Natural killer cell treated with Interleukin-12 subunit alpha and Interleukin-12 subunit beta and Interleukin-15 and Interleukin-18, amount 100 ng/mL, for 72 hours (primary cell): ENCODE data around the gene LTV1. TPM values are rescaled to one million over a fixed set of nuclear protein-coding genes. Genes with fewer than 3 reads are reported as not detected.

Source experiments
- ATAC-seq, 2 donors: fragments of 150-1000 bp; cut with Tn5 transposase in 1 of 2; sonication (Bioruptor Pico), chemical (Tn5 transposase) in 1 of 2; 2 replicates each; pipeline ENCODE4 v1.10.0; 2021
- DNase-seq: peaks from one replicate; pipeline ENCODE4 v3.0.0; 2022; ENCODE audit warnings: low spot score
- H3K27ac Mint-ChIP-seq, 2 donors: 1 replicate in 1 of 2; 2 replicates in 1 of 2; pipeline ENCODE4 v1.8.0; 2022; ENCODE audit warnings: mixed read lengths in 2 of 2, mild to moderate bottlenecking in 1 of 2, moderate library complexity in 1 of 2
- H3K27me3 Mint-ChIP-seq, 2 donors: 1 replicate in 1 of 2; 2 replicates in 1 of 2; pipeline ENCODE4 v1.8.0; 2022; ENCODE audit warnings: mixed read lengths in 2 of 2
- H3K36me3 Mint-ChIP-seq: one replicate; pipeline ENCODE4 v1.8.0; 2022; ENCODE audit warnings: mixed read lengths
- H3K4me1 Mint-ChIP-seq, 2 donors: 1 replicate in 1 of 2; 2 replicates in 1 of 2; pipeline ENCODE4 v1.8.0; 2022; ENCODE audit warnings: low read depth in 2 of 2, mixed read lengths in 2 of 2, mild to moderate bottlenecking in 1 of 2
- H3K4me3 Mint-ChIP-seq: one replicate; pipeline ENCODE4 v1.8.0; 2022; ENCODE audit warnings: mixed read lengths
- H3K9me3 Mint-ChIP-seq: 2 replicates; pipeline ENCODE4 v1.8.0; 2022; ENCODE audit warnings: mixed read lengths
- total RNA-seq, 2 donors: library from RNA; stranded (reverse); gene quantifications; one replicate each; pipeline ENCODE4 v1.2.3, GENCODE V29; 2022

LTV1 gene
- total RNA-seq, 2 donors from 2014 or later: 33.3 to 43.1 TPM

GRCh38 chr6:143884216-143884900, 41.2 kb downstream of the LTV1 start:
- ATAC-seq (no peak), DNase-seq (no peak)
- Mint-ChIP-seq H3K4me1 (no peaks in the 10 kb centered on the region), H3K36me3 (no peaks in the 10 kb centered on the region), H3K27me3 (no peaks in the 10 kb centered on the region), H3K9me3 (no peaks in the 10 kb centered on the region), H3K27ac (no peak overlapping the region), H3K4me3 (no peak overlapping the region)

- Mint-ChIP-seq H3K27me3 (no peaks in the 10 kb centered on the region), H3K4me1 (no peaks in the 10 kb centered on the region), H3K9me3 (no peaks in the 10 kb centered on the region), H3K4me3 (no peak overlapping the region), H3K27ac (no peak overlapping the region), H3K36me3 (no peaks in the 10 kb centered on the region)
- ATAC-seq (no peak), DNase-seq (no peak)
Measured at GRCh38 chr6:143885116-143885515, 42.0 kb downstream of the LTV1 start.

GRCh38 chr6:143894655-143895054, 51.5 kb downstream of the LTV1 start:
- H3K4me3 Mint-ChIP-seq: no peak overlapping the region
- H3K27me3 Mint-ChIP-seq: no peaks in the 10 kb centered on the region
- no peaks in the 10 kb centered on the region for H3K9me3 Mint-ChIP-seq
- H3K4me1 Mint-ChIP-seq: no peaks in the 10 kb centered on the region
- H3K27ac Mint-ChIP-seq: no peak overlapping the region
- no peak for ATAC-seq
- no peaks in the 10 kb centered on the region for H3K36me3 Mint-ChIP-seq
- DNase-seq: no peak

- H3K4me3 Mint-ChIP-seq: no peak overlapping the region
- no peaks in the 10 kb centered on the region for H3K36me3 Mint-ChIP-seq
- no peak for ATAC-seq
- H3K9me3 Mint-ChIP-seq: no peaks in the 10 kb centered on the region
- H3K27me3 Mint-ChIP-seq: no peaks in the 10 kb centered on the region
- no peak for DNase-seq
- no peak overlapping the region for H3K27ac Mint-ChIP-seq
- no peaks in the 10 kb centered on the region for H3K4me1 Mint-ChIP-seq
Measured at GRCh38 chr6:143896126-143896860, 53.2 kb downstream of the LTV1 start.

GRCh38 chr6:143900358-143900757, 57.2 kb downstream of the LTV1 start:
- Mint-ChIP-seq H3K27ac (no peak overlapping the region), H3K4me1 (no peaks in the 10 kb centered on the region), H3K9me3 (no peaks in the 10 kb centered on the region), H3K36me3 (no peaks in the 10 kb centered on the region), H3K27me3 (no peaks in the 10 kb centered on the region), H3K4me3 (no peak overlapping the region)
- DNase-seq: no peak
- ATAC-seq: no peak

GRCh38 chr6:143901885-143902750, 59.0 kb downstream of the LTV1 start:
- DNase-seq (no peak), ATAC-seq (peak; percentile 55 to 81)
- no peaks in the 10 kb centered on the region for H3K9me3 Mint-ChIP-seq
- no peak overlapping the region for H3K27ac Mint-ChIP-seq
- no peaks in the 10 kb centered on the region for H3K4me1 Mint-ChIP-seq
- peak overlapping the region; percentile 12 for H3K4me3 Mint-ChIP-seq
- no peaks in the 10 kb centered on the region for H3K27me3 Mint-ChIP-seq
- no peaks in the 10 kb centered on the region for H3K36me3 Mint-ChIP-seq

GRCh38 chr6:143902827-143903226, 59.7 kb downstream of the LTV1 start:
- no peak overlapping the region for H3K27ac Mint-ChIP-seq

GRCh38 chr6:143911028-143911427, 67.9 kb downstream of the LTV1 start:
- H3K4me1 Mint-ChIP-seq: no peaks in the 10 kb centered on the region
- DNase-seq (no peak), ATAC-seq (no peak)
- peaks cover 32% of the 10 kb centered on the region for H3K36me3 Mint-ChIP-seq
- peaks cover 19% of the 10 kb centered on the region for H3K9me3 Mint-ChIP-seq
- H3K27ac Mint-ChIP-seq: no peak overlapping the region
- no peak overlapping the region for H3K4me3 Mint-ChIP-seq
- H3K27me3 Mint-ChIP-seq: peaks cover 6 to 9% of the 10 kb centered on the region in 2 donors

More at GRCh38 chr6:143902827-143903226, 59.7 kb downstream of the LTV1 start:
- Mint-ChIP-seq H3K9me3 (no peaks in the 10 kb centered on the region), H3K36me3 (no peaks in the 10 kb centered on the region), H3K27me3 (no peaks in the 10 kb centered on the region), H3K4me3 (no peak overlapping the region), H3K4me1 (no peaks in the 10 kb centered on the region)
- ATAC-seq: no peak
- no peak for DNase-seq

- DNase-seq: no peak
- peaks cover 32% of the 10 kb centered on the region for H3K36me3 Mint-ChIP-seq
- no peak overlapping the region for H3K4me3 Mint-ChIP-seq
- ATAC-seq: peak in 1 of 2 donors; percentile 43
- no peak overlapping the region for H3K27ac Mint-ChIP-seq
- H3K27me3 Mint-ChIP-seq: peaks cover 6 to 9% of the 10 kb centered on the region in 2 donors
- H3K9me3 Mint-ChIP-seq: peaks cover 19% of the 10 kb centered on the region
- H3K4me1 Mint-ChIP-seq: no peaks in the 10 kb centered on the region
Measured at GRCh38 chr6:143912671-143913070, 69.5 kb downstream of the LTV1 start.

Other genes starting within 250 kb of the LTV1 start
- gene PHACTR2, start 165.4 kb upstream of the LTV1 start, total RNA-seq: 10 to 100 TPM; 19.9 to 23.6 TPM
- not detected for gene ZC2HC1B, start 21.1 kb downstream of the LTV1 start, total RNA-seq
- gene PLAGL1, start 164.9 kb downstream of the LTV1 start, total RNA-seq: 10 to 100 TPM in 1 of 2 donors, 1 to 10 TPM in 1; 6.1 to 18.3 TPM